ENCODE results near the gene EXOC6B.

GRCh38 chr2:72291059-72291458, 534.8 kb downstream of the EXOC6B start:
- TF ChIP-seq CTCF (IDR thresholded peaks at IDR 0.05; ENCODE audit: borderline replicate concordance, extremely low read depth, low read length, poor library complexity, severe bottlenecking) (no peak), EZH2 (IDR thresholded peaks at IDR 0.05; ENCODE audit: borderline replicate concordance, low read depth, low read length, severe bottlenecking) (no peak)
